NK-92 treated with Interleukin-12 subunit alpha and Interleukin-12 subunit beta, amount 100 ng/mL, for 24 hours (cell line): ENCODE data around the gene ETS1.
"Not testable (repeated sequence)": the region's sequence is repeated elsewhere in the genome, so short reads cannot be mapped to it uniquely, and the experiment has no call there.

Source experiments
- DNase-seq: peaks from one replicate; lab custom pipeline; 2025; lab: John Stamatoyannopoulos, UW

The ETS1 gene

DNA sequence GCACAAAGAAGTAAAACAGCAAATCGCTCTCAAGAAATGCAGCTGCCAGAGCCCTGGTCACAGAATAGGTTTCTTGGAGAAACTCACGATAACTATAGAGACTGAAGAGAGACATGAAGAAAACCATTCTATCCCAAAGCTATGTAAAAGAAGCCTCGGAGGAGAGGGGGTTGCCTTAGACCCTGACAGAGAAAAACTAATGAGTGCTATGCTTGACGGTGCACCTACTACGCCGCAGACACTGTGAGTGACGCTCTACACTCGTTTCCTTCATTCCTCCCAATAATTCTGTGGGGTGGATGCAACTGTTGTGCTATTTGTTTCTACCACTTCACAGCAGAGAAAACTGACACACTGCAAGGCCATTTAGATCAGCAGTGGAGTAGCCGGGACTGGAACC is 121.8 kb downstream of the ETS1 start:
- no peak for DNase-seq

DNA sequence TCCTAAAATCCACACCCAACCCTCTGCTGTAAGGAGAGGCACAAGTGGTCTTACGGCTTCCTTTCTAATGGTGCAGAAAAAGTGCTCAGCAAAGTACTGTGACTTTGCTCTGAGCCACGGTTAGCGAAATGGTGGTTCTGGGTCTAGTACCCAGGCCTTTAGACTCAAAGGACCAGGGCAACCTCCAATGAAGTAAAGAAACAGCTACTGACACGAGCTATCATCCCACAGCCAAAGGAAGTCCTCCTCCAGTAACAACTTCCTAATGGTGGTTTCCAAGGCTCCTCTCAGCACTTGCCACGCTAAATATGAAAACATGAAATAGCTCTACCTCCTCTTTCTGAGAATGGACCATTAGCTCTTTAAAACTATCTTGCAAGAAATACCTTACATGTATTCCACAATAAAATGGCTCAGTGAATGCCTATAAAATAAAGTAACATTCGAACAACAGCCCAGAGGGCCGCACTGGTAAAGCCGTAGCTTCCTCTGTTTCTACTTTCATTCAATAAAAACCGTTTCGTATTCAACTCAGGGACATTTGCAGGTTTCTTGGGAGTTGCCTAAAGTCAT is 122.4 kb downstream of the ETS1 start:
- DNase-seq: no peak

DNA sequence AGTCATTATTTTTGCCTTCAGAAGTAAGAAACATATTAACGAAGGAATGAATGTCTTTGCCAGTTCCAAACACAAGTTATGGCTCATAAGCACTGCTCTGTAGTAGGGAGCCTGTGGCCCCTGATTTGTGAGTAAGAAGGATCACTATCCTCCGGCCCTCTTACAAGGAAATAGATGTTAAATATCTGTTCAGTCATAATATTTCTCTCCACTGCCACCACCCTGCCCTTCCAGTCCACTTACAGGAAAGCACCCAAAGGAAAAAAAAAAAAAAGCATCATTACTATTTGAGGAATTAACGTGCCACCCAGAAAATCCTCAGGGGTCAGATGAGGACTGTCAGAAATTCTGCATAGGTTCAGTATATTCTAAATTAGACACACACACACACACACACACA is 123.4 kb downstream of the ETS1 start:
- DNase-seq: no peak

DNA sequence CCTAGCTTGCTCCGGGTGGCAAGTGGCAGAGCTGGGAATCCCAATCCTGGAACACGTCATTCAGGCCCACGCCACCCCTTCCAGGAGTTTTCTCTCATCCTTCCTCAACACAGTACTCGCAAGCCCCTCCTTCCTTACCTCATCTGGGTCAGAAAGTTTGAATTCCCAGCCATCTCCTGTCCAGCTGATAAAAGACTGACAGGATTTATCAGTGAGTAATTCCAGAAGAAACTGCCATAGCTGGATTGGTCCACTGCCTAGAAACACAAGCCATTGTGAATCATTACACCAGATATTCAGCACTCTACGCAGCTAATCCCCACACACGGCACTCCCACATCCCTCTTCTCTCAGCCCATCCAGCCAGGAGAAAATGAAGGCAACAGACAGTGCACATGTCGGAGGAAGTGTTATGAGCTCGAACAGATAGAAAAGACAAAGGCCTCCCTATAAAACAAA is 124.0 kb downstream of the ETS1 start:
- no peak for DNase-seq

DNA sequence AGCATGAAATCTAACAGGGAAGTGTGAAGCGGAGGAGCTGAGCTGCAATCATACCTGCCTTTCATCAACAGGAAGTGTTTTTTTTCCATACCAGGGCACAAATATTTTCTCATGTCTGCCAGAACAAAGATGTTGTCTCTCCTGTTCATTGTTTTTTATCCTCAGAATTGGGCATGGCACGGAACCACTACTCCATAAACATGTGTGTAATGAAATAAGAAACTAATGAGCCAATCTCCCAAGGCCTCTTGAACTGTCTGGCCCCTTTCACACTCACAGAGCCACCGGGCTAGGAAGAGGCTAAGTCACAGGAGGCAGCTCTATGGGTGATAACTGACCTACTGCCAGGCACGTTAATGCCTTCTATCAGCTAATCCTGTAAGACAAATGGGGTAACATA is 124.4 kb downstream of the ETS1 start:
- no peak for DNase-seq

DNA sequence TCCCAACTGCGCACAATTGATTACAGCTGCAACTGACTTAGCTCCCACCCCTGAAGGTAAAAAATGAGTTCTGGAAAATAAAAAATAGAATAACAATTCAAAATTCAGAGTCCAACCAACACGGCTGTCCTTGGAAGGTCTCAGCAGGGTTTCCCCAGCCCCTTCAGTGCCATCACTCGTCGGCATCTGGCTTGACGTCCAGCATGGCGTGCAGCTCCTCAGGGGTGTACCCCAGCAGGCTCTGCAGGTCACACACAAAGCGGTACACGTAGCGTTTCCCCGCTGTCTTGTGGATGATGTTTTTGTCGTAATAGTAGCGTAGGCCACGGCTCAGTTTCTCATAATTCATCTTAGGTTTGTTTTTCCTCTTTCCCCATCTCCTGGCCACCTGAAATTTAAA is 125.2 kb downstream of the ETS1 start:
- DNase-seq: no peak

DNA sequence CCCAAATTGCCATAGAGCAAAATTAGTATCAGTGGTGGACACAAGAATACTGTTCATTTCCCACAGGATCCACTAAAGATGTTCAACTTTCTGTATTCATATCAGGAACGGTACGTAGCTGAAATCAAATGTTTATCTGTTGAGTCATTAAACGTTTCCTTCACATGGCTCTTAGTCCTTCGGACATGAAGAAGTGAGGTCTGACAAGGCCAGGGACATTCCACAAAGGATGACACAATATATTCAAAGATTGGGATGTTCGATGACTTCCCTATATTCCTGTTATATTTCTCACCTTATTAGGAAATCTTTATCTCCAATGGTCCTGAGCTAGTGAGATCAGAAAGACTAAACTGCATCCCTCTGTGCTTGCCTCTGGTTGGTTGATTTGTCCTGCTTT is 129.0 kb downstream of the ETS1 start:
- DNase-seq: no peak

DNA sequence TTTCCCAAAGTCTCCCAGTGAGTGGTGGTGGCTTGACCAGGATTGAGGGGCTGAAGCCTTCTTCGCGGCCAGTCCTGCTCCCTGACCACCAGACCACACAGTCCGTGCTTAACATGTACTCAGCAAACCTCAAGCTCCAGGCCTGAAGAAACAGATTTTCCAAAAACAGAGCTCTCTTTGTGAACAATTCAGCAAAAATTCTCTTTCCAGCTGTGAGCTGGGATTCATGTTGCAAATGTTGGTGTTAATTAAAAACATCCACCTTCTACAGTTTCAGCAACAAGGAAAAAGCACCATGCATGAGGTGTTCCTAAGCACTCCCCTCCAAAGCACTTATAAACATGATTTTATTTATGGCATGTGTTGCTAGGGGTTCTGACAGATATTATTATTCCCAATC is 129.5 kb downstream of the ETS1 start:
- no peak for DNase-seq

DNA sequence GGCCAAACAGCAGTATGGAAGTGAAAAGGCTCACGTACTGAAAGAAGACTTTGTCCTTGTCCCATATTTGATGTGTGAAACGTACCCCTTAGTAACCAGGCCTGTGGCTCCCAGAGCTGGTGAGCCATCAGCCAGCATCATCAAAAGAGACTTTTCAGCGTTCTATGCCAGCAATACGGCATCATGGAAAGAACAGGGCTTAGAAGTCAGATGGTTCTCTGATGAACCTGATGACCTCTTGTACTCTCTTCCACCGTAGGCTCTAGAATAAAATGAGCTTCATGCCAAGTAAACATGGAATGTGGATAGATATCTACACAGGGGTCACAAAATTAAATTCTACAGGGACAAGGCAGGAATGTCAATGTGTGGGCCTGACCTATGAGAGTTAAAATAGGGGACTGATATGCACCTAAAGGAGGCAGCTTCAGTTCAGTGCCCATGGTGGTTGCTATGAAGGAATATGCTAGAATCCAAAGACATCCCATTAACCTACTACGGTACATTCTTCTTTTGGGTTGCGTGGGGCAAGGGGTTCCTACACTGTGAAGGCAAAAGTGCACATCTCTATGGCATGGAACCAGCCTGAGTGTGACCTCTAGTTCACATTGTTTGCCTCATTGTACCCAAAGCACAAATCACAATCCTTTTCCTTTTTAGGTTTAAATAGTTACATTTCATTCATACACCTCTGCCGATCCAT is 130.6 kb downstream of the ETS1 start:
- DNase-seq: no peak

DNA sequence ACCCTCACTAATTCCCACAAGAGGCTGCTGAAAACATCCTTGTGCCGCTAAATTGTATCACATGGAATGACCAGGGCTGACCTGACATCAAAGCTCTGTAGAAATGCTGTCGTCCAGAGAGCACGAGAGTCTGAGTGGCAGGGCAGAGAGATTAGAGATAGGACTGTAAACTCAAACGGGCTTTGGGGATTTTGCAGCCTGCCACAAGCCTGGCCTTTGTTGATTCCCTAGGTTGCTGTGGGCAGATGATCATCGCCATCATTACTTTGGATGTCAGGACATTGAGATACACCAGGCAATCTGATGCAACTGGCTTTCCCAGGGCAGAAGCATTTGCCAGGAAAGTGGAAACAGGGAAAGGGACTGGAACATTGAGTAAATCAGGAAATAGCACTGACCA is 131.6 kb downstream of the ETS1 start:
- no peak for DNase-seq

DNA sequence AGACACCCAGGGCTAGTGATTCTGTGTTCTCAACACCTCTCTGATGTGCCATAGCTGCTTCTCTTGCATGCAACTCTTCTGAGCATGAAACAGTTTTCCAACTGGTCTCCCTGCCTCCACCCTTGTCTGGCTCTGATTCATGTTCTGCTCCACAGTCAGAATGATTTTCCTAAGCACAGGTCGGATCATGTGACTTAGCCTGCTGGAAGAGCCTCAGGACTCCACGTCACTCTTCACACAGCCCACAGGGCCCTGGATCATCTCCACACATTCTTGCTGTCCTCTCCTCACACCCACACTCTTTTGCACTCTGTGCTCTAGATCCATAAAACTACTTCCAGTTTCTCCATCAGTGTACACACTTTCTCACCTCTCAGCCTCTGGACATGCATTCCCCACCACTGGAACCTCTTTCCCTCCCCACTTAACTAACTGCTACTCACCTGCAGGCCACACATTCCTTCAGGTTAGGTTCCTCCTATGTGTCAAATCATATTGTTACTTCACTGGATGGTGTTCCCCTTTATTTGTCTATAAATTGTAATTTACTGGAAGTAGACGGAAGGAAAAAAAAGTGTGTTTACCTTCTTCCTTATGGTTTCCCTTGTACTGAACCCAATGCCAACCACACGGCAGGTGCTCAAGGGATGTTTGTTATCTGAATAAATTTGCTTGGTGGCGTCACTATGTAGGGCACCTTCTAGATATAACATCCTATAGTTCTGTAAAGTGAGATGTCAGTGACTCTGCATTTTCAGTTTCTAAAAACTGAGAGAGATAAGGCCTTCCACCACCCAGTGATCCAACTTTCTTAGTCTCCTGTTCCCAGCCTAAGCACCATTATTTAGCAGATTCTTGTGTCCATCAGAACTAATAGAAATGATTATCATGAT is 133.7 kb downstream of the ETS1 start:
- no peak for DNase-seq

DNA sequence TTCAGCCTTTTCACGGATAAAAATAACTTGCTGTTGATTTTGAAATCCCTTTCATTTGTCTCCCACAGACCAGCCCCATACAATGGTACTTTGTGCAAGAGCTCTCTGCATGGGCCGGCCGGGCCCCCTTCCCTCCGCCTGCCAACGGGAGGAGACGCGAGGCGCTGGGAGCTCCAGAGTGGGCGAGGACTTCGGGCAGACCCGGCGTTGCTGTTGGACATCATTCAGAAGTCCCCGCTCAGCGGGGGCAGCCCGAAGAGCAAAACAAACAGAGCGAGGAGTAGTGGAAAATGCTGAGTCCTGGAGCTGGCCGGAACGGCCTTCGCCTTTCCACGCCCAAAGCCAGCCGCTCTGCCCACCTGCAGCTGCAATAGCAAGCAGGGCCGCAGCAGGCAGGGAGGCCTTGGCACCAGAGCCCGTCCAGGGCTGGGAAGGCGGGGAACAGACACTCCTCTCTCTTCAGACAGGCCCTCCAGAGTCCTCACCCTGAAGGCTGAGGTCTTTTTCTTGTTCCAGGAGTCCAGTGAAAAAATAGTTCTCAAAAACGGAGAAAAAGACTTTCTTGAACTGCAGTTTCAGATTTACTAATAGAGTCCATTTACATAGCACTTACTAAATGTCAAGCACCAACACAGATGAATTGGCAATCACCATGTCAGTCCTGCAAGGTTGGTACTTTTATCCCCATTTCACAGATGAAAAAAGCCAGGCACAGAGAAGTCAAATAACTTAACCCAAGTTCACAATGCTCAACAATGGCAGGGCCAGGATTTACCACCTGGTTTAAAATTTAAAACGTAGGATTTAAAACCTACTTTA is 135.5 kb downstream of the ETS1 start:
- no peak for DNase-seq

DNA sequence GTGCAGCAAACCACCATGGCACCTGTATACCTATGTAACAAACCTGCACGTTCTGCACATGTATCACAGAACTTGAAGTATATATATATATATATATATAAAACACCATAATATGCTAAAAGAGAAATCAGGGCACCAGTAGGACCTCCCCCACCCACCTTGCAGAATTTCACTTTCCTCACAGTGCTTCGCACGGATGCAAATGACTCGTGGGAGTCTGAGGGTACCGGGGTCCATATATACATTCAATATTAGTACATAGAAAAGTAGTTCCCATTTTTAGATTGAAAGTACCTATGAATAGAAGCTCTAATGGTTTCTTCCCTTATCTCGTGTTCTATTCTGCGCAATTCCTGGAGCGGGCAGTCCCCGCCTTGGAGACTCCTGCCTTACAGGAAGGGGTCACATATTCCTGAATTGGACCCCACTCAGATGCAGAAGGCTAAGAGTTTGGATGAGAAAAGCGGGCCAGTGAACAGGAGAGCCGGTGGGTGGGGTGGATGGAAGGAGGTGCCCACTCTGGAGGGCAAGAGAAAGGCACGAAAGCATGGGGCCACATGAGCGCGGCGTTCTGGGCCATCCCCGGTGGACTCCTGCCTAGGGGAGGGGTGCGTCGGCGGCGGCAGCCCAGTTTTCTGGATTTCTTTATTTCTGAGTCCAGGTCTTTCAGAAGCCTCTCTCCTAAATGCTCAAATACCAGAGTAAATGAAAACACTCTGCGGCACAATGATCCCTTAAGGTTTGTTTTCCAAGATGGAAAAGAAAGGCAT is 136.3 kb downstream of the ETS1 start:
- no peak for DNase-seq

DNA sequence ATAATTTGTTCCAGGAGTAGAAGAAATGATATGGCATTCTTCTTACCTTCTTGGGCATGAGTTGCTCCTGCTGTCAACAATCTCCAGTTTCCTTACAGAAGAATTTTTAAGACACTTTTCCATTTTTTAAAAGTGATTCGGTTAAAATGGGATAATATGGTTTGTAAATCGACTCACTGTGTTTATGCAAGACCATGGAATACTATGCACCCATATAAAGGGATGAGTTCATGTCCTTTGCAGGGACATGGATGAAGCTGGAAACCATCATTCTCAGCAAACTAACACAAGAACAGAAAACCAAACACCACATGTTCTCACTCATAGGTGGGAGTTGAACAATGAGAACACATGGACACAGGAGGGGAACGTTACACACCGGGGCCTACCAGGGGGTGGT is 136.9 kb downstream of the ETS1 start:
- not testable (repeated sequence) for DNase-seq

DNA sequence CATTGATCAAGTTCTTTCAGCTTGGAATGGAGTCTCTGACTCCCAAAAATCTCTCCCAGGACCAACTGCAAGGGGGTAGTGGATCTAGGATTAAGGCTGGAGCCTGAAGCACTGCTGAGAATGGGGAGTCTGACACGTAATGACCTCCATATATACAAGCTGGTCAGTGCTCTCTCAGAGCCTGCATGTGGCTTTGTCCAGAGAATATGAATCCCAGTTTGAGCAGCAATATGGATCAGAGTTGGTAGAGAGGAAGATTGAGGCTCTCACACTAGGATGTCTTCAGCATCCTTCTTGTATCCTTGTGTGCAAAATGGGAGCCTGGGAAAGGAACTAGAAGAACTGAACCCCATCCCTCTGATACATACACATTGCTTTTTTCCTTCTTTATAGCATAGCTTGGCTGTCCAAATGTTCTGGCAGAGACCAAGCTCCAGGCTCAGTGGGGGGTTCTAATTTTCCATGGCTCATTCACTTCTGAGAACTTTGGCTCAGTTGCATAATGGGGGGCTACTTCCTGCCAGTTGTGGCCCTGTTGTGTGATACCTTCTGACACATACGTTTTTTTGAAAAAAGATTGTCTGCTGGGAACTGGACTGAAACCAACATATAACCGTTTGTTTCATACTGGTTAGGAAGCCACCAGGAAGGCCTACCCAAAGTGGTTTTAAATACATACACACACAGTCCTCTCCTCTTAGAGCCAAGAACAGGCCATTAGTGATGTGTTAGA is 138.2 kb downstream of the ETS1 start:
- DNase-seq: no peak

DNA sequence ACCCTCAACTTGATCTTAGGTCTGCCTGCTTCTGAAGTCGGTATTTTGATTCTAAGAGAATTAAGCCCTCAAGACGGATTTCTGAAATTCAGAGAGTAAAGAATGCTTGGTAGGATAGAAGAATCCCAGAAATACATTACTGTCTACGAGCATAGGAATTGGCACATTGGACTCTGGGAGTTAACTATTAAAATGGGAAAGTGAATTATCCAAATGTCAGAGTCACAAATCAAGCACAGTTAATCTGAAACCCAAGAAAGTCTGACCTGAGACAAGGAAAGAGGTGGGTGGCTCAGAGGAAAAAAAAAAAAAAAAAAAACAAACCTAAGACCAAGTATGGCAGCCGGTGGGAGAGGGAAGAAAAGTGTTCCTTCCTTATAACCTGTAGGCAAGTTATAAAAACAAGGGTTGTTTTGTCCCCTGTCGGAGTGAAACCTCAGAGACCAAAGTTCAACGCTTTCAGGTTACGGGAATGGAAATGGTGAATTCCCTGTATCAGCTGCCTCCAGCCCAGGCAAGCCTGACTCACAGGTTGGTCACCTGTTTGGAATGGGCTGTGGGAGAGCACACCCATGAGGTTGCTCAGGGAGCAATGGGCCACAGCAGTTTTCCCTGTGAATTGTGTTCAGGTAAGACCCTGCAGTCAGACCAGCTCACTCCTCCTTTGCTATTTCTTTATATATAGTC is 139.0 kb downstream of the ETS1 start:
- no peak for DNase-seq

DNA sequence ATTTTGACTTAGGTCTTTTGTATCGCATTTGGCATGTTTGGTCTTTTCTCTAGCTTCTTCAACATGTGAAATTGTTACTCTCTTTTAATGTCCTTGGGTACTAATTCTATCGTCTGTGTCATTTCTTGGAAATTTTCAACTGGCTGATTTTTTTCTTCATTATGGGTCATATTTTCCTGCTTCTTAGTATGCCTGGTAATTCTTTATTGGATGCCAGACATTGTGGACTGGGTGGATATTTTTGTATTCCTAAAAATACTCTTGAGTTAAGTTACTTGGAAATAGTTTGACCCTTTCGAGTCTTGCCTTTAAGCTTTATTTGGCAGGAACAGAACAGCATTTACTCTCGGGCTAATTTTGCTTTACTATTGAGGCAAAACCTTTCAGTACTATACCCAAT is 140.1 kb downstream of the ETS1 start:
- no peak for DNase-seq

DNA sequence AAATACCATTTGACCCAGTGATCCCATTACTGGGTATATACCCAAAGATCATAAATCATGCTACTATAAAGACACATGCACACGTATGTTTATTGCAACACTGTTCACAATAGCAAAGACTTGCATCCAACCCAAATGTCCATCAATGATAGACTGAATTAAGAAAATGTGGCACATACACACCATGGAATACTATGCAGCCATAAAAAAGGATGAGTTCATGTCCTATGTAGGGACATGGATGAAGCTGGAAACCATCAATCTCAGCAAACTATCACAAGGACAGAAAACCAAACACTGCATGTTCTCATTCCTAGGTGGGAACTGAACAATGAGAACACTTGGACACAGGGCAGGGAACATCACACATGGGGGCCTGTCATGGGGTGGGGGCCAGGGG is 141.4 kb downstream of the ETS1 start:
- not testable (repeated sequence) for DNase-seq

DNA sequence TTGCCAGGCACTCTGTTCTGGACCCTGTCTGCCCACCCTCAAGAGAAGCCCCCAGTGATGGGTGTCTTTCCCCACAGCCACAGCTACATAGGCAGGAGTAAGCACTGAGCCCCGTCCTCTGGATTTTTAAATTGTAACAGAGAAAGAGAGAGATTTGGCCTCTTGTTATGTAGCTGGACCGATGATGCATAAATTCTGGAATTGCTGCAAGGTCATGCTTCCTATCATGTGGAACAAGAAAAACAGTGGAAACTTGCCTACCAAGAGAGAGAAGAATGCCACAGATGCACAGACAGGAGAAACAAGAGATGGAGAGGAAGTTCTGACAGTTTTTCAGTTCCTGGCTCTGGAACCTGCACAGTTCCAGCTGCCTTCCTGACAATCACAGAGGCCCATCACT is 150.2 kb downstream of the ETS1 start:
- no peak for DNase-seq

DNA sequence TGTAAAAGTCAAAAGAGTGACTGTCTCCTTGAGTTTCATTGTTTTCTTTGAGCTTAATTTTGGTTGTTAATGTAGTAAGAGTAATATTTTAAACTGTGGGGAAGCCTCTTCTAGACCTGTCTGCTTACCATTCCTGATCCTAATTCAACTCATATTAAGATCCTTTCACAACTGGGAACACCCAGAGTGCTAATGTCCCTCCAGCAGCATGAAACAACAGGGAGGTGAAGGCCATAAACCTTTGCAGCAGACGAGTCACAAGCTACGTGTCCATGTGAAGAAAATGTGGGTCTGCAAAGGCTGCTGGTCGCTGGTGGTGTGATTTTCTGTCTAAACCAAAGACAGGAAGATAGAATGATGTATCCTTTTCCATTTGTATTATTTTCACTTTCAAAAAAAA is 152.5 kb downstream of the ETS1 start:
- no peak for DNase-seq
